CD4-positive, alpha-beta T cell treated with Interleukin-4 for 4 hours (primary cell): ENCODE results near the gene AK5.
"Not testable (repeated sequence)": the region's sequence is repeated elsewhere in the genome, so short reads cannot be mapped to it uniquely, and the experiment has no call there.

ENCODE experiments used
- DNase-seq: peaks from one replicate; pipeline ENCODE4 v3.0.0-alpha.2; 2020

AK5 gene

DNA sequence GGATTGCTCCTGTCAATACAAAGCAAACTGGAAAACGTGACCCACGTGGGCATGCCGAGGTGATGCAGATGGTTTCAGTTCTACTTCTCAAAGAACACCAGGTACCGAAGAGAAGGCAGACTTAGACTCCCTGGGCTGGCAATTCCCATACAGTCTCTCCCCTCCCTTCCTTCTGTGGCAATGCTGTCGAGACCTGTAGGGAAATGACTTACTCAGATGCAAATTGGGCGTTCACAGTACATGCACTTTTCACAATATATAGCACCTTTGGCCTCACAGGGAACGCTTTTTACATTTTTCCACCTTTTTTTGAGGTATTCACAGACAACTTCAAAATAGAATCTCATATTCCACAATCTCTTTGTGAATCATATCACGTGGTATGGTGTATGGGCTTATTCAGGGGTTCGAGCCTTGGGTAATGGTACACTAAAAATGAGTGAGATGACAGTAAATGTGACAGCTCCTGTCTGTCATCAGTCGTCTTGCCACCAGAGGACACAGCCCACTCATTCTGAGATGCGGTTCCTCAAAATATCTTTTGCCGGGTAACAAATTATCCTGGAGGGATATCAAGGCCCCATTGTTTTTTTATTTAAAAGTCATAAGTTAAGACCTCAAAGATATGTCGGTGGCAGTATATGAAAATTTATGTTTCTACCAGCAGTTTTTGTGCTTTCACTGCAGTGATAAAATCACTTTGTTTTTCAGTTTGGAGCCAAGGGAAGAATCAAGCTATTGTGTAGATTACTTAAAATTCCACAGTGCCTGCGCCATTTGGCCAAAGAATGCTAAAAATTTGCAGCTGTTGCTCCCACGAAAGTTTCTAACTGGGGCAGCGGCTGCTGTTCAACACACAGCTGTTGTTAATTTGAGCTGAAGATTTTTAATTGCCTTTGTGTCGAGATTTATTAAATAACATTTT, 232.3 kb downstream of the AK5 start:
- DNase-seq: no peak

GRCh38 chr1:77514921-77515776, 233.3 kb downstream of the AK5 start:
- DNase-seq: no peak

DNA sequence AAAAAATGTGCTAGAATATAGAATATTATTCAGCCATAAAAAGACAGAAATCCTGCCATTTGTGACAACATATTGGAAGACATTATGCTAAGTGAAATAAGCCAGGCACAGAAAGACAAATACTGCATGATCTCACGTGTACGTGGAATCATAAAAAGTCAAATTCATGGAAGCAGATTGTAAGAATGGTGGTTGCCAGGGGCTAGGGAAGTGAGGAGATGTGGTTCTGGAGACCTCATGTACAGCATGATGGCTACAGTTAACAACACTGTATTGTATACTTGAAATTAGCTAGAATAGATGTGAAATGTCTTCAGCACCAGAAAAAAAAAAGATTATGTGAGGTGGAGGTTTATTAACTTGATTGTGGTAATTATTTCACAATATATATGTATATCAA, 234.3 kb downstream of the AK5 start:
- DNase-seq: no peak

DNA sequence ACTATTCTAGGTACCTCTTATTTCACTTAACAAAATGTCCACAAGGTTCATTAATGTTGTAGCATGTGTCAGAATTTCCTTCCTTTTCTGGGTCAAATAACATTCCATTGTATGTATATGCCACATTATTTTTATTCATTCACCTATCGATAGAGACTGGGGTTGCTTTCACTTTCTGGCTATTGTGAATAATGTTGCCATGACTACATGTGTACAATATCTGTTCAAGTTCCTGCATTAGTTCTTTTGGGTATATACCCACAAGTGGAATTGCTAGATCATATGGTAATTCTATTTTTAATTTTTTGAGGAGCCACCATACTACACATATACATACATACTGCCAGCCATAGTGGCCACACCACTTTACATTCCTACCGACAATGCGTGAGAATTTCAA, 242.2 kb downstream of the AK5 start:
- DNase-seq: no peak

DNA sequence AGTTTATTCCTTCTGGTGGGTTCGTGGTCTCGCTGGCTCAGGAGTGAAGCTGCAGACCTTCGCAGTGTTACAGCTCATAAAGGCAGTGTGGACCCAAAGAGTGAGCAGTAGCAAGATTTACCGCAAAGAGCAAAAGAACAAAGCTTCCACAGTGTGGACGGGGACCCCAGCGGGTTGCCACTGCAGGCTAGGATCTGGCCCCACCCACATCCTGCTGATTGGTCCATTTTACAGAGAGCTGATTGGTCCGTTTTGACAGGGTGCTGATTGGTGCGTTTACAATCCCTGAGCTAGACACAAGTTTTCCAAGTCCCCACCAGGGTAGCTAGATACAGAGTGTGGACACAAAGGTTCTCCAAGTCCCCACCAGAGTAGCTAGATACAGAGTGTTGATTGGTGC, 249.3 kb downstream of the AK5 start:
- DNase-seq: not testable (repeated sequence)

- not testable (repeated sequence) for DNase-seq
These were observed 249.9 kb downstream of the AK5 start for GRCh38 chr1:77531596-77532280.

- DNase-seq: no peak
These were observed 250.8 kb downstream of the AK5 start for GRCh38 chr1:77532641-77533040.

DNA sequence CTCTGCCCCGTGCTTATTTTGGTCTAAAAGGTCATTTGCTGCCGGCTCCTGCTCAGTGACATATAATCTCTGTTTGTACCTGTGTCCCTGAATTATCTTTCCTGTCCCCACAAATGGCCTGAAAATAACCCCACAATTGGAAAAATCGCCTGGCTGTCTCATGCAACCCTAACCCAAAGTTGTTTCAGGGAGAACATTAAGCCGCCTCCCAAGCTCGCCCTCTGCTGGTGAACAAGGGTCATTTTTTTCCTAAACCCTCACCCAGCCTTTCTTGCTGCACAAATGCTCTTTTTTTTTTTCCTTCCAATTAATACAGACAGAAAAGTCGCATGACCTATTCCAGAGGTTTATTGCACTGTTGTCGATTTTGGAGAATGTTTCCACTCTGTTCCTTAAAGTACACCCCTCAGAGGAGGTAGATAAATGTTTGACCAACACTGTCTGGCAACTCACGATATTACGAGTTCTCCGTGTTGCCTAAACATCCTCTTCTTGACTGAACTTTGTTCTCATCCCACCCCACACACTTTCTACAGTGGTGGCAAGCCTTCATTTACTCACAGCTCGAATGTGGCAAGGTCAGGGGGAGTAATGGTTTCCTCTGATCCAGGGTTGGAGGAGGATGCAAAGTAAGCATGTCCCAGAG, 252.0 kb downstream of the AK5 start:
- DNase-seq: peak; percentile 60

GRCh38 chr1:77534456-77534855, 252.6 kb downstream of the AK5 start:
- no peak for DNase-seq

DNA sequence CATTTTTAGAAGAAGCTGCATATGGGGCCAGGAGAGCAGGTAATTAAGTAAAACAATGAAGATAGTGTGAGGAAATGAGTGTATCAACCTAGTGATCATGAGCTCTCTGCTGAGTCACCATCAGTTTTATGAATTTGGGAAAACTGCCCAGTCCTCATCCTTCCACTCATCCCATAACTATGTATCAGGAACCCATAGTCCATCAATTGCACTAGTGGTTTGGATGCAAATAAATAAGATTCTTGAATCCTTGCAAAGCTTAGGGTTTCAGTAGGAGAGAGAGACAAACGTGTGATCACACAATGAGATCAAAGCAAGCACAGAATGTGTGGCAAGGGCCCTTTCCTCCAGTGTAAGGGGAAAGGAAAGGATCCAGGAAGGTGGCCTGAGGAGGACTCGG, 255.0 kb downstream of the AK5 start:
- DNase-seq: no peak

DNA sequence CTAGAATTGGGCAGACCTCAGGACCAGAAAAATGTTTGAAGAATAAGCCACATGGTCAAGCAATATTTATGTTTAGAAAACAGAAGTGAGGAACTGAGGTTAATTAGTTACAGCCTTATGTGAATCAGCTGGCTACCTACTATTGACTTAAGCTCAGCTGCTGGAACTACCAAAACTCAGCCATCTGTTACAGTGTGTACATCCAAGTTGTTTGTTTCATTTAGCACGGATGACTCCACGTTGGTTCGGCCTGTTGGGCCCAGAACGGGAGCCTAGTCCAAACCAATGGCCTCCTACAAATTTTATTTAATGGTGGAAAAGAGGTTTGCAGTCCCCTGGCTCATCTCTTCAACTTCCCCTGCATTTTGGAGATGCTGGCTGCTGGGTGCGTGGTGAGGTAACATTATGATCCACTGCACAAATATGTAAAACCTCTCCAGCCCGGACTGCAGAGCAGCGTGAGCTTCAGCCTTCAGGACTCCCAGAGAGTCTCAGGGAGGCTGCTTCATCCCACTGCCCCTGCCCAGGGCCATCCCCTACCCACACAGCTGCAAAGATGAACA, 257.2 kb downstream of the AK5 start:
- no peak for DNase-seq

DNA sequence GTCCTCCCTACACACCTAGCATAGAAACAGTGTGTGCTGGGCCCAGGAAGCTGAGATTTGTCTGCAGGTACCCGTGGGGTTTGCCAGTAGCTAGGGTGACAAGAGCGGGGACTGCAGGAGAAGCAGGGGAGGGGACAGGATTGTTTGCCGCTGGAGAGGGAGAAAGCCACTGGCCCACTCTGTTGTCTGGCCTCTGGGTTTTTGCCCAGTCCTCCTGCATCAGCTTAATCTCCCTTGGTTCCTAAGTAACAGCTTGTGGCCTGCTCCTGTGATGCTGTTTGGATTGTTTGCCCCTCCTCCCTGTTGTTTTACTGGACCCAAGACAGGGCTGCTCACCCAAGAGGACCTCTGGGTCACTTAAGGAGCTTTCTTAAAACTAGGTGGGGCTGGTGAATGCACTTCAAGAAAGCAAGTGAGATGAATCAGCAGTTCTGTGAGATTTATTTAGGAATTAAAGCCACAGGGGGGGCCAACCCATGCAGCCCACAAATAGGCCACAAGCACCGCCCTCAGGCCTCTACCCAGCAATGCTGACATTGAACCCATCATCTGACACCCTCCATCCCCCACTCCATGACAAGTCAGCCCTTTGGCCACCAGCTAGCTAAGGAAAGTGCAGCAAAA, 257.8 kb downstream of the AK5 start:
- no peak for DNase-seq

DNA sequence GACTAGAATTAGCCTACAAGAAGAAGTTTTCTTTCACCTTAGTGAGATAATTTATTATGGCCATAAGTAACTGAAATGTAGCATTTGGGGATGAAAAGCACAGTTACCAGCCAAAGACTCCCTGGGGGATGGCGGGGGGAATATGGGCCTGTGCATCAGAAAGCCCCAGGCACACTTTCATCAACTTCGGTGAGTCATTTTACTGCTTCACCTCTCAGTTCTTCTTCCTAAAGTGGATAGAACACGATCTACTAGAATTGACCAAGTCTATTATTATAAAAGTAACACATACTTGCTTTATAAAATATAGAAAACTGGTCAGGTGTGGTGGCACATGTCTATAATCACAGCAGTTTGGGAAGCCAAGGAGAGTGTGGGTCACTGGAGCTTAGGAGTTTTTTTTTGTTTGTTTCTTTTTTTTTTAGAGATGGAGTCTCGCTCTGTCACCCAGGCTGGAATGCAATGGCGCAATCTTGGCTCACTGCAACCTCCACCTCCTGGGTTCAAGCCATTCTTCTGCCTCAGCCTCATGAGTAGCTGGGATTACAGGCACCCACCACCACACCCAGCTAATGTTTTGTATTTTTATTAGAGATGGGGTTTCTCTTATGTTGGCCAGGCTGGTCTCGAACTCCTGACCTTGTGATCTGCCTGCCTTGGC, 258.8 kb downstream of the AK5 start:
- no peak for DNase-seq

- DNase-seq: no peak
These were observed 259.3 kb downstream of the AK5 start for GRCh38 chr1:77541162-77541545.

GRCh38 chr1:77542813-77543420, 261.1 kb downstream of the AK5 start:
- DNase-seq: no peak

DNA sequence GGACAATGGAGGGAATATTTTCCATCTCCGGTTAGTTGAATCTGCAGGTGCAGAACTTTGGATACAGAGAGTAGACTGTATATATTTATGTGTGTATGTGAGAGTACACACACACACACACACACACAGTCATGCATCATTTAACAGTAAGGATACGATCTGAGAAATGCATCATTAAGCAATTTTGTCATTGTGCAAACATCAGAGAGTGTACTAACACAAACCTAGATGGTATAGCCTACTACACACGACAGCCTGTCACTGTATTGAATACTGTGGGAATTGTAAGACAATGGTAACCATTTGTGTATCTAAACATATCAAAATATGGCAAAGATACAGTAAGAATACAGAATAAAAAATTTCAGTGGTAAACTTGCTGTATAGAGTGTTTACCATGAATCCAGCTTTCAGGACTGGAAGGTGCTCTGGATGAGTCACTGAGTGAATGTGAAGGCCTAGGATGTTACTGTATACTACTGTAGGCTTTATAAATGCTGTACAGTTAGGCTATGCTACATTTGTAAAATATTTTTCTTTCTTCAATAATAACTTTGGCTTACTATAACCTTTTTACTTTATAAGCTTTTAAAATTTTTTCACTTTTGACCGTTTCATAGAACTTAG, 262.1 kb downstream of the AK5 start:
- no peak for DNase-seq

GRCh38 chr1:77544845-77545244, 263.0 kb downstream of the AK5 start:
- DNase-seq: no peak

- DNase-seq: no peak
These were observed 264.2 kb downstream of the AK5 start for GRCh38 chr1:77545970-77546369.

- no peak for DNase-seq
These were observed 265.1 kb downstream of the AK5 start for GRCh38 chr1:77546890-77547289.

DNA sequence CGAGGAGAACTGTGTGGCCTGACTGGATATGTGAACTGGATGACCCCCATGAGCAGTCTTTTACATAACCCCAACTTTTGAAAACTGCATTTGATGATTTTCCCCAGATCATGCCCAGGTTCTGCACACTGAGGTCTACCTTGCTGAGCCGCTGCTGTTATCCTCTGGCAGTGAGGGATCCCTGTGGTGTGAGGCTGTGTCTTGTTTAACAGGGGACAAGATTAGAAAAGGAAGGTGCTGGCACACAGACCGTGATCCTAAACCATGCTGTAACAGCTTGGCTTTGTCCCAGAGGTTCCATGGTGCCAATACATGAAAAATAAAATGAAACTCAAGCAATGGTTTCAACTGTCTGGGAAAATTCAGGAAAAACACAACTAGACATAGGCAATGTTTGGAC, 266.5 kb downstream of the AK5 start:
- no peak for DNase-seq

DNA sequence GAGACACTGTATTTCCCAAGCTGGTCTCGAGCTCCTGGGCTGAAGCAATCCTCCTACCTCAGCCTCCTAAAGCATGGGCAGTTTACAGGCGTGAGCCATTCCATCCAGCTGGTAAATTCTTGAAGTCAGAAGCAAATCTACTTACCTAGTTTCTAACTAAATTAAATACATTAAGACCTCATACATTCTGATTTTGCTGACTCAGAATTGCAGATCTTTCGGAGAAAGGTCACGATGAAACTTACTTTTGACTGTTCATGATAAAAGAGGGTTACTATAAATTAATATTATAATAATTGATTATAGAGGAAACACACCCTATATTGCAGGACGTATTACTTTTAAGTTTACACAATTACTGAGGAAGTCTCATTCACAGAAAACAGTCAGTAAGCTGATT, 268.3 kb downstream of the AK5 start:
- DNase-seq: no peak
